ENCODE measurements around the gene MAG.
A peak's percentile ranks its signal among the peaks of the same experiment; 100 is the strongest.

MAG gene

DNA sequence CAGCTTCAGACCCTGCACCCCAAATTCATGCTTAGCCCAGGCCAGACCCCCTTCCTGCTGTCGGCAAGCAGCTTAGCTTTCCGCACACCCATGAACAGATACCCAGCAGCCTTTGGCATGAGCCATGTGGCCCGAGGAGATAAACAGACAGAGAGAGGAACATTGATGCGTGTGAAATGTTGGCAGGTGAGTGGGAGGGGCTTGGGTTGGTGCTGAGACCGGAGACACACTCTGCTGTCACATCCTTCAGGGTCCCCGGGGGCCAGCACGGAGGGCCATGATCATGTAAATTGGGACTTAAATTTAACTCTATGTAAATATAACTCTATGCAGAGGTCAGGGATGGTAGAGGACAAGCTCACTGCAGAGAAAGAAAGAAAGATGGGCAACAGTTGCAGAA lies 38.5 kb downstream of the MAG start:
- no peaks in the 10 kb centered on the region for H3K36me3 ChIP-seq (ENCODE audit: insufficient read depth, low read length)
- no peaks in the 10 kb centered on the region for H3K9me2 ChIP-seq (replicated peaks; ENCODE audit: low read depth, low read length)
- H3K9me3 ChIP-seq (ENCODE audit: insufficient read depth, low read depth, low read length): no peaks in the 10 kb centered on the region
- H3K4me2 ChIP-seq (ENCODE audit: low read depth, low read length, poor library complexity, severe bottlenecking): no peak overlapping the region
- peaks cover 19% of the 10 kb centered on the region for H3K4me1 ChIP-seq (ENCODE audit: insufficient read depth, low read length, poor library complexity, severe bottlenecking)
- no peaks in the 10 kb centered on the region for H3K79me2 ChIP-seq (ENCODE audit: insufficient read depth, low read length)
- no peaks in the 10 kb centered on the region for H4K20me1 ChIP-seq (ENCODE audit: insufficient read depth, low read length, poor library complexity, severe bottlenecking)
- H3F3A ChIP-seq (ENCODE audit: low read depth): no peaks in the 10 kb centered on the region
- no peak for TF ChIP-seq CTCF (conservative IDR thresholded peaks at IDR 0.05; ENCODE audit: low read length)
- no peak for TF ChIP-seq EZH2phosphoT487 (IDR thresholded peaks at IDR 0.05; ENCODE audit: borderline replicate concordance)
- H2AFZ ChIP-seq (ENCODE audit: low read length): 0 out of 2 replicates have a peak overlapping the region, but pooled peaks have one; percentile 37
- H3K9ac ChIP-seq (ENCODE audit: low read depth, low read length, poor library complexity, severe bottlenecking): no peak overlapping the region
- H3K27me3 ChIP-seq (ENCODE audit: insufficient read depth, low read length, poor library complexity, severe bottlenecking): no peaks in the 10 kb centered on the region
- H3K4me3 ChIP-seq (ENCODE audit: low read length, poor library complexity, severe bottlenecking): no peak overlapping the region

GRCh38 chr19:35331551-35332214 lies 39.7 kb downstream of the MAG start:
- Histone ChIP-seq H3F3A (ENCODE audit: low read depth) (no peaks in the 10 kb centered on the region), H3K79me2 (ENCODE audit: insufficient read depth, low read length) (no peaks in the 10 kb centered on the region), H3K9me2 (replicated peaks; ENCODE audit: low read depth, low read length) (no peaks in the 10 kb centered on the region), H3K9ac (ENCODE audit: low read depth, low read length, poor library complexity, severe bottlenecking) (no peak overlapping the region), H4K20me1 (ENCODE audit: insufficient read depth, low read length, poor library complexity, severe bottlenecking) (no peaks in the 10 kb centered on the region), H3K36me3 (ENCODE audit: insufficient read depth, low read length) (no peaks in the 10 kb centered on the region), H3K4me3 (ENCODE audit: low read length, poor library complexity, severe bottlenecking) (no peak overlapping the region), H3K4me1 (ENCODE audit: insufficient read depth, low read length, poor library complexity, severe bottlenecking) (peaks cover 19% of the 10 kb centered on the region), H3K4me2 (ENCODE audit: low read depth, low read length, poor library complexity, severe bottlenecking) (no peak overlapping the region), H2AFZ (ENCODE audit: low read length) (no peak overlapping the region), H3K9me3 (ENCODE audit: insufficient read depth, low read depth, low read length) (no peaks in the 10 kb centered on the region), H3K27me3 (ENCODE audit: insufficient read depth, low read length, poor library complexity, severe bottlenecking) (no peaks in the 10 kb centered on the region)
- TF ChIP-seq CTCF (conservative IDR thresholded peaks at IDR 0.05; ENCODE audit: low read length) (no peak), EZH2phosphoT487 (IDR thresholded peaks at IDR 0.05; ENCODE audit: borderline replicate concordance) (no peak)

DNA sequence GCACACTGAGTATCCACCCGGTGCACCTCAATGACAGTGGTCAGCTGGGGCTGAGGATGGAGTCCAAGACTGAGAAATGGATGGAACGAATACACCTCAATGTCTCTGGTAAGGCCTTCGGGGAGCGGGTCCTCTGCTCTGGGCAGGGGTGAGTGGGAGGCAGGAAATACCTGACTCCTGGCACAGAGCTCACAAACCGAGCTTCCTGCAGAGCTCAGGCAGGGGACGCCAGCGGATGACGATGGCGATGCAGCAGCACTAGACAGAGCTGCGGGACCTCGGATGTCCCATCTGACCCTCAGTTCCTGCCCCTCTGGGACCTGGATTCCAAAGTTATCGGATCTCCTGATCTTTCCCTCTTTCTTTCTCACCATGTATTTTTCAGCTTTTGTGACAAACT lies 40.9 kb downstream of the MAG start:
- Histone ChIP-seq H4K20me1 (ENCODE audit: insufficient read depth, low read length, poor library complexity, severe bottlenecking) (no peaks in the 10 kb centered on the region), H3K79me2 (ENCODE audit: insufficient read depth, low read length) (no peaks in the 10 kb centered on the region), H3K4me1 (ENCODE audit: insufficient read depth, low read length, poor library complexity, severe bottlenecking) (peaks cover 19% of the 10 kb centered on the region), H2AFZ (ENCODE audit: low read length) (no peak overlapping the region), H3K4me3 (ENCODE audit: low read length, poor library complexity, severe bottlenecking) (no peak overlapping the region), H3K36me3 (ENCODE audit: insufficient read depth, low read length) (no peaks in the 10 kb centered on the region), H3K9me2 (replicated peaks; ENCODE audit: low read depth, low read length) (no peaks in the 10 kb centered on the region), H3K4me2 (ENCODE audit: low read depth, low read length, poor library complexity, severe bottlenecking) (no peak overlapping the region), H3K9ac (ENCODE audit: low read depth, low read length, poor library complexity, severe bottlenecking) (no peak overlapping the region), H3K9me3 (ENCODE audit: insufficient read depth, low read depth, low read length) (no peaks in the 10 kb centered on the region), H3K27me3 (ENCODE audit: insufficient read depth, low read length, poor library complexity, severe bottlenecking) (no peaks in the 10 kb centered on the region), H3F3A (ENCODE audit: low read depth) (no peaks in the 10 kb centered on the region)
- TF ChIP-seq CTCF (conservative IDR thresholded peaks at IDR 0.05; ENCODE audit: low read length) (no peak), EZH2phosphoT487 (IDR thresholded peaks at IDR 0.05; ENCODE audit: borderline replicate concordance) (no peak)
